HFF-Myc (cell line): ENCODE data around the gene FAM181B.

Experiments
- DNase-seq: peaks from one replicate; pipeline ENCODE4 v3.0.0-alpha.2; 2011; ENCODE audit warnings: low read depth; ENCODE audit errors: extremely low read depth
- H3K4me3 ChIP-seq: replicated peaks from 2 replicates; pipeline ENCODE4 v1.5.1; 2011; ENCODE audit warnings: low read depth, mild to moderate bottlenecking, control low read depth, low read length
- TF ChIP-seq, protein P1 (sequence below): IDR thresholded peaks from 2 replicates; pipeline ENCODE4 v1.5.1; 2012; ENCODE audit warnings: mild to moderate bottlenecking, low read depth, low read length, control low read depth; ENCODE audit errors: missing control alignments

Gene FAM181B

GRCh38 chr11:82756765-82757639, 23.3 kb upstream of the FAM181B start:
- TF ChIP-seq, protein P1, sequence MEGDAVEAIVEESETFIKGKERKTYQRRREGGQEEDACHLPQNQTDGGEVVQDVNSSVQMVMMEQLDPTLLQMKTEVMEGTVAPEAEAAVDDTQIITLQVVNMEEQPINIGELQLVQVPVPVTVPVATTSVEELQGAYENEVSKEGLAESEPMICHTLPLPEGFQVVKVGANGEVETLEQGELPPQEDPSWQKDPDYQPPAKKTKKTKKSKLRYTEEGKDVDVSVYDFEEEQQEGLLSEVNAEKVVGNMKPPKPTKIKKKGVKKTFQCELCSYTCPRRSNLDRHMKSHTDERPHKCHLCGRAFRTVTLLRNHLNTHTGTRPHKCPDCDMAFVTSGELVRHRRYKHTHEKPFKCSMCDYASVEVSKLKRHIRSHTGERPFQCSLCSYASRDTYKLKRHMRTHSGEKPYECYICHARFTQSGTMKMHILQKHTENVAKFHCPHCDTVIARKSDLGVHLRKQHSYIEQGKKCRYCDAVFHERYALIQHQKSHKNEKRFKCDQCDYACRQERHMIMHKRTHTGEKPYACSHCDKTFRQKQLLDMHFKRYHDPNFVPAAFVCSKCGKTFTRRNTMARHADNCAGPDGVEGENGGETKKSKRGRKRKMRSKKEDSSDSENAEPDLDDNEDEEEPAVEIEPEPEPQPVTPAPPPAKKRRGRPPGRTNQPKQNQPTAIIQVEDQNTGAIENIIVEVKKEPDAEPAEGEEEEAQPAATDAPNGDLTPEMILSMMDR, result no peak
- no peak for DNase-seq
- H3K4me3 ChIP-seq, result no peak overlapping the region

DNA sequence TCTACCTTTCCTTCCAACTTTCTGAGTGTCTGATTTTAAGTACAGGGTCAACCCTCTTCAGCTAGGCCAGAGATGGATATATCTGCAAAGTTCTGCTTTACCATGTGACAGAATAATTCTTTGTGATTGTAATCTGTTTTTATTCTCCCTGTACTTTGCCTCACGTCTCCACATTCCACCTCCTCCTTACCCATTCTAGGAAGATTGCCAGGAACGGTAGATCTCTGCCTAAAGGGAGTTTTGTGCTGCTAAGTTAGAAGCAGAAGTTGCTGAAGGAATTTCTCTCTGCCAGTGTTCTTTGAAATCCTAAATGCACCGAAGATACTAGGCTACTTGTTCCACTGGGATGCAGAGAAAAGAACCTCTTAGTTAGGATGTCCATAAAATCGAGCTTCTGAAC, 20.7 kb upstream of the FAM181B start:
- TF ChIP-seq, protein P1, result no peak
- no peak for DNase-seq
- H3K4me3 ChIP-seq, result no peak overlapping the region

DNA sequence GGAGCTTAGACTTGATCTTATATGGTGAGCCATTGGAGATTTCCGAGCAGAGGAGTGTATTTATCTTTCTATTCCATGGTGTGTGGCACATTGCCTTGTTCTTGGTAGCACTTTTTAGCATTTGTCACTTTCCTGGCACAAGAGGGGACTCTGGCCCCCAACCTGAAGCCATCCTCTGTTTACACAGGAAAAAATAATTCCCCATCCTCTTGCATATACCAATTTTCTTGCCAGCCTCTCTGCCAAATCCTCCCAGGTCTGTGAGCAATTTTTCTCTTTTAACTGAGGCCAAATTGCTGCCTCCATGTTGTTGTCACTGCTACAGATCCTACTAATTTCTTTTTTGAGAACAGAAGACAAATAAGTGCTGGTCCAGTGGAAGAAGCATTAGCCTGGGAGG, 20.3 kb upstream of the FAM181B start:
- H3K4me3 ChIP-seq, result no peak overlapping the region
- no peak for DNase-seq
- TF ChIP-seq, protein P1, result no peak

DNA sequence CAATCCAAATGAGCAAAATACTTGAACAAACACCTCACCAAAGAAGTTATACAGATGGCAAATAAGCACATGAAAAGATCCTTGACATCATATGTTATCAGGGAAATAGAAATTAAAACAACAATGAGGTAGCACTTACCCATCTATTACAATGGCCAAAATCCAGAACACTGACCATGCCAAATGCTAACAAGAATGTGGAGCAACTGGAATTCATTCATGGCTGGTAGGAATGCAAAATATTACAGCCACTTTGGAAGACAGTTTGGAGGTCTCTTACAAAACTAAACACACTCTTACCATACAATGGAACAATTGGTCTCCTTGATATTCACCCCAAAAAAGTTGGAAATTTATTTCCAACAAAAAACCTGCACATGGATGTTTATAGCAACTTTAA, 19.1 kb upstream of the FAM181B start:
- TF ChIP-seq, protein P1, result no peak

DNA sequence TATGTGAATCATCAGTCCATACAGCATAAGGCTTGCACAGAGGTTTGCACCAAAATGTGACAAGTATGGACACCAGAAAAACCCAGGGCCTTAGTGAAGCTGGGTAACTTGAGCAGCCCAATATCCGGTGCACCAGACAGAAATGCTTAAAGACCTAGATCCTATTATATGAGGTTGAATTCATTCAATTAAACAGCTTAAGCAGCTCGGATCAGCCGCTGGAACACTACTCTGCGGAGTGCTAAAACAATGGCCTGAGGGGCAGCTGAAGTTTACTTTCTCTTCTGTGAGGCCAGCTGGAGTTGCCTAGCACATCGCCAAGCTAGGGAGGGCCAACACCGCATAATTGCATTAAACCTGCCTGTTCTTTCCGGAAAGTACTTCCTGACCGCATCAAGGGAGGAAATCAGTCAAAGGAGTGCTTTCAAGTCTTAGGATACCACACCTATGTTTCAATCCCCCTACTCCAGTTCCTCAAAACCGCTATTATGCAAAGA, 17.0 kb upstream of the FAM181B start:
- DNase-seq, result no peak
- no peak overlapping the region for H3K4me3 ChIP-seq
- TF ChIP-seq, protein P1, result no peak

More for the DNA sequence above, 19.1 kb upstream of the FAM181B start:
- no peak overlapping the region for H3K4me3 ChIP-seq
- no peak for DNase-seq

GRCh38 chr11:82747471-82747870, 13.8 kb upstream of the FAM181B start:
- TF ChIP-seq, protein P1, result no peak
- no peak for DNase-seq
- H3K4me3 ChIP-seq, result no peak overlapping the region
